ENCODE data around the gene SORCS2.

SORCS2 gene

GRCh38 chr4:7655511-7656243 lies 463.3 kb downstream of the SORCS2 start:
- H3K4me3 ChIP-seq (ENCODE audit: low read length), result no peak overlapping the region
- H3K36me3 ChIP-seq (ENCODE audit: insufficient read depth, low read length), result no peaks in the 10 kb centered on the region
- H2AFZ ChIP-seq (ENCODE audit: low read depth, low read length), result no peak overlapping the region
- peaks cover 27% of the 10 kb centered on the region for H3K27me3 ChIP-seq (ENCODE audit: insufficient read depth, low read length)
- H3K9me3 ChIP-seq (ENCODE audit: low read length), result no peaks in the 10 kb centered on the region
- H3K4me1 ChIP-seq (ENCODE audit: insufficient read depth, low read length), result peaks cover 20% of the 10 kb centered on the region

GRCh38 chr4:7656244-7656800 lies 464.0 kb downstream of the SORCS2 start:
- peaks cover 14% of the 10 kb centered on the region for H3K4me1 ChIP-seq (ENCODE audit: insufficient read depth, low read length)
- H3K36me3 ChIP-seq (ENCODE audit: insufficient read depth, low read length), result no peaks in the 10 kb centered on the region
- no peak overlapping the region for H3K4me3 ChIP-seq (ENCODE audit: low read length)
- H3K9me3 ChIP-seq (ENCODE audit: low read length), result no peaks in the 10 kb centered on the region
- peaks cover 27% of the 10 kb centered on the region for H3K27me3 ChIP-seq (ENCODE audit: insufficient read depth, low read length)
- H2AFZ ChIP-seq (ENCODE audit: low read depth, low read length), result no peak overlapping the region

- H3K4me1 ChIP-seq (ENCODE audit: insufficient read depth, low read length), result peaks cover 10% of the 10 kb centered on the region
- H3K4me3 ChIP-seq (ENCODE audit: low read length), result no peak overlapping the region
- H3K36me3 ChIP-seq (ENCODE audit: insufficient read depth, low read length), result no peaks in the 10 kb centered on the region
- peaks cover 25% of the 10 kb centered on the region for H3K27me3 ChIP-seq (ENCODE audit: insufficient read depth, low read length)
- H2AFZ ChIP-seq (ENCODE audit: low read depth, low read length), result no peak overlapping the region
- no peaks in the 10 kb centered on the region for H3K9me3 ChIP-seq (ENCODE audit: low read length)
These were observed 465.4 kb downstream of the SORCS2 start for GRCh38 chr4:7657545-7658297.

GRCh38 chr4:7658341-7659204 lies 466.2 kb downstream of the SORCS2 start:
- Histone ChIP-seq H3K4me3 (ENCODE audit: low read length) (no peak overlapping the region), H2AFZ (ENCODE audit: low read depth, low read length) (no peak overlapping the region), H3K36me3 (ENCODE audit: insufficient read depth, low read length) (no peaks in the 10 kb centered on the region), H3K9me3 (ENCODE audit: low read length) (no peaks in the 10 kb centered on the region), H3K4me1 (ENCODE audit: insufficient read depth, low read length) (peaks cover 10% of the 10 kb centered on the region), H3K27me3 (ENCODE audit: insufficient read depth, low read length) (peaks cover 25% of the 10 kb centered on the region)

- Histone ChIP-seq H3K9me3 (ENCODE audit: low read length) (no peaks in the 10 kb centered on the region), H3K27me3 (ENCODE audit: insufficient read depth, low read length) (peaks cover 17% of the 10 kb centered on the region), H3K4me3 (ENCODE audit: low read length) (no peak overlapping the region), H3K36me3 (ENCODE audit: insufficient read depth, low read length) (no peaks in the 10 kb centered on the region), H3K4me1 (ENCODE audit: insufficient read depth, low read length) (peaks cover 10% of the 10 kb centered on the region), H2AFZ (ENCODE audit: low read depth, low read length) (no peak overlapping the region)
These were observed 467.3 kb downstream of the SORCS2 start for GRCh38 chr4:7659429-7660175.

- Histone ChIP-seq H3K9me3 (ENCODE audit: low read length) (no peaks in the 10 kb centered on the region), H3K4me1 (ENCODE audit: insufficient read depth, low read length) (peaks cover 9% of the 10 kb centered on the region)
These were observed 468.1 kb downstream of the SORCS2 start for GRCh38 chr4:7660176-7661039.

GRCh38 chr4:7661066-7661748 lies 468.9 kb downstream of the SORCS2 start:
- H3K27me3 ChIP-seq (ENCODE audit: insufficient read depth, low read length), result peaks cover 2% of the 10 kb centered on the region
- H3K4me1 ChIP-seq (ENCODE audit: insufficient read depth, low read length), result peaks cover under 1% of the 10 kb centered on the region
- H3K4me3 ChIP-seq (ENCODE audit: low read length), result no peak overlapping the region
- H3K9me3 ChIP-seq (ENCODE audit: low read length), result no peaks in the 10 kb centered on the region
- H2AFZ ChIP-seq (ENCODE audit: low read depth, low read length), result no peak overlapping the region
- H3K36me3 ChIP-seq (ENCODE audit: insufficient read depth, low read length), result no peaks in the 10 kb centered on the region

More at GRCh38 chr4:7660176-7661039, 468.1 kb downstream of the SORCS2 start:
- Histone ChIP-seq H3K36me3 (ENCODE audit: insufficient read depth, low read length) (no peaks in the 10 kb centered on the region), H3K27me3 (ENCODE audit: insufficient read depth, low read length) (peaks cover 9% of the 10 kb centered on the region), H3K4me3 (ENCODE audit: low read length) (no peak overlapping the region), H2AFZ (ENCODE audit: low read depth, low read length) (no peak overlapping the region)

- Histone ChIP-seq H3K9me3 (ENCODE audit: low read length) (no peaks in the 10 kb centered on the region), H3K36me3 (ENCODE audit: insufficient read depth, low read length) (no peaks in the 10 kb centered on the region), H3K27me3 (ENCODE audit: insufficient read depth, low read length) (peaks cover 4% of the 10 kb centered on the region), H3K4me1 (ENCODE audit: insufficient read depth, low read length) (no peaks in the 10 kb centered on the region), H3K4me3 (ENCODE audit: low read length) (no peak overlapping the region), H2AFZ (ENCODE audit: low read depth, low read length) (no peak overlapping the region)
These were observed 469.6 kb downstream of the SORCS2 start for GRCh38 chr4:7661846-7662506.

GRCh38 chr4:7662507-7662846 lies 470.1 kb downstream of the SORCS2 start:
- Histone ChIP-seq H2AFZ (ENCODE audit: low read depth, low read length) (no peak overlapping the region), H3K36me3 (ENCODE audit: insufficient read depth, low read length) (no peaks in the 10 kb centered on the region), H3K4me3 (ENCODE audit: low read length) (no peak overlapping the region)

GRCh38 chr4:7663075-7663541 lies 470.8 kb downstream of the SORCS2 start:
- no peak overlapping the region for H2AFZ ChIP-seq (ENCODE audit: low read depth, low read length)
- H3K27me3 ChIP-seq (ENCODE audit: insufficient read depth, low read length), result peaks cover 4% of the 10 kb centered on the region
- no peaks in the 10 kb centered on the region for H3K36me3 ChIP-seq (ENCODE audit: insufficient read depth, low read length)
- H3K4me1 ChIP-seq (ENCODE audit: insufficient read depth, low read length), result no peaks in the 10 kb centered on the region
- H3K9me3 ChIP-seq (ENCODE audit: low read length), result no peaks in the 10 kb centered on the region
- H3K4me3 ChIP-seq (ENCODE audit: low read length), result no peak overlapping the region

More at GRCh38 chr4:7662507-7662846, 470.1 kb downstream of the SORCS2 start:
- H3K4me1 ChIP-seq (ENCODE audit: insufficient read depth, low read length), result no peaks in the 10 kb centered on the region
- peaks cover 4% of the 10 kb centered on the region for H3K27me3 ChIP-seq (ENCODE audit: insufficient read depth, low read length)
- no peaks in the 10 kb centered on the region for H3K9me3 ChIP-seq (ENCODE audit: low read length)

GRCh38 chr4:7664106-7664505 lies 471.8 kb downstream of the SORCS2 start:
- no peak overlapping the region for H2AFZ ChIP-seq (ENCODE audit: low read depth, low read length)
- H3K4me1 ChIP-seq (ENCODE audit: insufficient read depth, low read length), result no peaks in the 10 kb centered on the region
- peaks cover 4% of the 10 kb centered on the region for H3K27me3 ChIP-seq (ENCODE audit: insufficient read depth, low read length)
- H3K9me3 ChIP-seq (ENCODE audit: low read length), result no peaks in the 10 kb centered on the region
- H3K4me3 ChIP-seq (ENCODE audit: low read length), result no peak overlapping the region
- no peaks in the 10 kb centered on the region for H3K36me3 ChIP-seq (ENCODE audit: insufficient read depth, low read length)
